SJSA1 (cell line): ENCODE results near the gene THSD7B. TPM values are rescaled to one million over a fixed set of nuclear protein-coding genes. Genes with fewer than 3 reads are reported as not detected.

ENCODE experiments used
- DNase-seq, 2 experiments: peaks; one replicate each; pipeline ENCODE4 v3.0.0-alpha.2; 2015 to 2020; ENCODE audit warnings: low spot score in 2 of 2, low read depth in 1 of 2
- H3K27ac ChIP-seq: fragments of 250-450 bp; sonication (Bioruptor Pico); 2 replicates; pipeline ENCODE4 v1.5.1; 2020; ENCODE audit warnings: mild to moderate bottlenecking, moderate library complexity
- H3K27me3 ChIP-seq: fragments of 250-450 bp; sonication (Bioruptor Pico); replicated peaks from 2 replicates; pipeline ENCODE4 v1.5.1; 2020; ENCODE audit warnings: mild to moderate bottlenecking, moderate library complexity
- H3K36me3 ChIP-seq: fragments of 250-450 bp; sonication (Bioruptor Pico); 2 replicates; pipeline ENCODE4 v1.5.1; 2020; ENCODE audit warnings: mild to moderate bottlenecking
- H3K4me1 ChIP-seq: fragments of 250-450 bp; sonication (Bioruptor Pico); replicated peaks from 2 replicates; pipeline ENCODE4 v1.6.1; 2021; ENCODE audit warnings: mild to moderate bottlenecking
- H3K4me3 ChIP-seq: fragments of 250-450 bp; sonication (Bioruptor Pico); 2 replicates; pipeline ENCODE4 v1.5.1; 2020; ENCODE audit warnings: mild to moderate bottlenecking
- H3K9me3 ChIP-seq: fragments of 250-450 bp; sonication (Bioruptor Pico); replicated peaks from 2 replicates; pipeline ENCODE4 v1.5.1; 2020; ENCODE audit warnings: mild to moderate bottlenecking
- total RNA-seq: library from RNA; depleted of rRNA; stranded (reverse); fragments of >200 nt; shearing (Covaris generic); gene quantifications from 2 replicates; pipeline ENCODE4 v1.2.3, GENCODE V29; 2014

Gene THSD7B
- total RNA-seq, 1 experiment from 2014 or later: 0.16 TPM

DNA sequence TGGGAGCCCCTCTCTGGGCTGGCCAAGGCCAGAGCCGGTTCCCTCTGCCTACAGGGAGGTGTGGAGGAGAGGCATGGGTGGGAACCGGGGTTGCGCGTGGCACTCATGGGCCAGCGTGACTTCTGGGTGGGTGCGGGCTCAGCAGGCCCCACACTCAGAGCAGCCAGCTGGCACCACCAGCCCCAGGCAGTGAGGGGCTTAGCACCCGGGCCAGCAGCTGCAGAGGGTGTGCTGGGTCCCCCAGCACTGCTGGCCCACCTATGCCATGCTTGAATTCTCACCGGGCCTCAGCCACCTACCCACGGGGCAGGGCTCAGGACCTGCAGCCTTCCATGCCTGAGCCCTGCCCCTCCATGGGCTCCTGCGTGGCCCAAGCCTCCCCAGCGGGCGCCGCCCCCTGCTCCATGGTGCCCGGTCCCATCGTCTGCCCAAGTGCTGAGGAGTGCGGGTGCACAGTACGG is 950.4 kb downstream of the THSD7B start:
- no peak overlapping the region for H3K4me3 ChIP-seq
- DNase-seq: no peak
- H3K36me3 ChIP-seq: no peaks in the 10 kb centered on the region
- H3K9me3 ChIP-seq: no peaks in the 10 kb centered on the region
- H3K4me1 ChIP-seq: no peaks in the 10 kb centered on the region
- no peak overlapping the region for H3K27ac ChIP-seq
- no peaks in the 10 kb centered on the region for H3K27me3 ChIP-seq

DNA sequence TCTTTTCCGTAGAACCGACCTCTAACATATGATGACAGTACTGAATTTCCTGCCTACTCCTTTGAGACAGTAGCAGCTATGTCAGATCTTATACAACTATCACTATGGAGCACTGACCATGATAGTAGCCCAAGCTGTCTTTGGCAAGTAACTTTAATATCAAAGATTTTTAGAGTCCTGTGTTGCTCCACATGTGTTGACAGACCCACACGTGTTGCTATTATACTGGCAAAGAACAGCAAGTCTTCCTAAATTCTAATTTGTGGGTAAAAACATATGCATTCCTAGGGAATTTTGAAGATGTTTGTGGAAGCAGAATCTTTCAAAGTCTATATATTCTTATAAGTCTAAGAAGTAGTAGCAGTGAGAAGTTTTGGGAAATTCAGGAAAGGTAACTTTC is 953.4 kb downstream of the THSD7B start:
- no peaks in the 10 kb centered on the region for H3K4me1 ChIP-seq
- no peaks in the 10 kb centered on the region for H3K36me3 ChIP-seq
- H3K4me3 ChIP-seq: no peak overlapping the region
- no peak overlapping the region for H3K27ac ChIP-seq
- H3K27me3 ChIP-seq: no peaks in the 10 kb centered on the region
- DNase-seq: no peak
- no peaks in the 10 kb centered on the region for H3K9me3 ChIP-seq

DNA sequence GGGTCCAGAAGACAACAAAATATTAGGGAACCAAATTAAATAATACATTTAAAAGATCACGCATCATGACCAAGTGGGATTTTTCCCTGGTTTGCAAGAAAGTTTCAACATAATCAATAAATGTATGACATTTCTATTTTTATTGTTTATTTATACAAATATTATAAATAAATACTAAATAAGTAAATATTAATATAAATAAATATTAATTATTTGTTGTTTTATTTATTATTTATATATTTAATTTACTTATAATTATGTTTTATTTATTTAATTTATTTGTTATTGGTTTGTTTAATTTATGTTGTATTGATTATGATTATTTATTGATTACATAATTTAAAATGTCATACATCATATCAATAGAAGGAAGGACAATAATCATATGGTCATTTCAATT is 956.4 kb downstream of the THSD7B start:
- Histone ChIP-seq H3K27ac (no peak overlapping the region), H3K4me1 (no peaks in the 10 kb centered on the region), H3K36me3 (no peaks in the 10 kb centered on the region), H3K27me3 (no peaks in the 10 kb centered on the region), H3K9me3 (no peaks in the 10 kb centered on the region), H3K4me3 (no peak overlapping the region)
- no peak for DNase-seq

DNA sequence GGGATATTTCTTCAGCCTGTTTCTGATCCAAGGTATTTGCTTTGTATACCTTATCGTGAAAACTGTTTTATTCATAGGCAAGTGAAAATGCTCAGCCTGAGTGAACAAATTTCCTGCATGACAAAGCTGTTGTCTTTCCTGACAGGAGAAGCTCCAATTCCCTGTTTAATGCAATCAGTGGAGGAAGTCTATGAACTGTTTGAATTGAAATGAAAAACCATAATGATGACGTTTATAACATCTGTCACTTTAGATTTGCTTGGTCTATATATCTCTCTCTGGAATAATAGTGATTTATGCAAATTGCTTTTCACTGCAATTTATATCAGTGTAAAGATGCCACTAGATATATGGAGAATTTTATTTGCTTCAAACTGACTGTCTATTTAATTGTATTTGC is 959.6 kb downstream of the THSD7B start:
- Histone ChIP-seq H3K36me3 (no peaks in the 10 kb centered on the region), H3K4me1 (no peaks in the 10 kb centered on the region), H3K4me3 (no peak overlapping the region), H3K9me3 (no peaks in the 10 kb centered on the region), H3K27ac (no peak overlapping the region), H3K27me3 (no peaks in the 10 kb centered on the region)
- no peak for DNase-seq
